Measurements from ENCODE around the gene TMEM167A.

TMEM167A gene, protein sequence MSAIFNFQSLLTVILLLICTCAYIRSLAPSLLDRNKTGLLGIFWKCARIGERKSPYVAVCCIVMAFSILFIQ

DNA sequence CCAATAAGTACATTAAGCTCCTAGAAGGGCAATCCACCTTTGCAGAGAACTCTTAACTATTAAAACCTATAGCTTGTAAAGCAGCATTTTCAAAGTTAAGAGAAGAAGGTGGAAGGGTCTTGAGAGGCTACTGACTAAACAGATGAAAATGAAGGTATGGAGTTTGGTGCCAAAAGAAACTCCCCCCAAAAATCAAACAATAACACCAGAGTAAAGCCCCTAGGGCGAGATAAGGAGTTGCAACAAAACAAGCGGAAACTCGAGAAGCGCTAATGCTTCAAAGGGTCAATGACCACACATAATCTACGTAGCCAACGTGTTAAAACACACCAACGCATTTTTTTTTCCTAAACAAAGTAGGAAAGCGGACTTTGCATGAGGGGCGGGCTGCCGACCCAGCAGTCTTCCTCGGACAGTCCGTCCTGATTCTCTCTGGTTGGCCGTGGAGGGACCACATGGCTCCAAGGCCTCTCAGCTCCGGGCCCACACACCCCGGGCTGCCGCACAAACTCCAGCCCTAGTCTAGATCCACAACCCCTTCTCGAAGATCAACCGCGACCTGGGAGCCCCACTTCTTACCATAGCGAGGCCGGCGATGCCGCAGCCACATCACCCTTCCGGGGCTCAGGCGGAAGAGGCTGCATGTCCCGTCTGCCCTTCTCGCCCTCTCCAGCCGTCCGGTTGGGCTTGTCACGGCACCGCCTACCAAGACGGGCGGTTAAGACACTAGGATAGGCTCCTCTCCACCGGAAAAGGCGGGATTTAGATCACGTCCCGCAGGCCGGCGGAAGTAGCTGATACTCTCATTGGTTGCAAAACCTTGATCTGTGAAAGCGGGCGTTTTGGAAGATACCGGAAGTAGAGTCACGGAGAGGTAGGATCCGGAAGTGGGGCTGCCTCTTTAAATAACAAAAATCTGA is at the start of gene TMEM167A, which contains the start of gene XRCC4:
Gene TMEM167A (minus strand): TSS at position 653 of the 920 bp plus-strand sequence. CDS start 71 bp downstream, at position 582.
Gene XRCC4 (plus strand): TSS at position 806 of the 920 bp plus-strand sequence. CDS start 27,373 bp downstream, outside the sequence.
- peak within 1 kb of the TSS; percentile 74 to 94 (median 86) for H3K4me3 ChIP-seq
- H3K9ac ChIP-seq, result peak within 1 kb of the TSS; percentile 86 to 96 (median 92)
- peak within 1 kb of the TSS; percentile 87 to 97 (median 93) for H3K27ac ChIP-seq
- peak within 1 kb of the TSS; percentile 79 to 97 (median 92) for H3K4me2 ChIP-seq
- peaks cover 7 to 77% (median 21%) of the 10 kb centered on the region in 10 experiments; a peak in 19 of 20 replicates for H3K4me1 ChIP-seq
- H3K36me3 ChIP-seq, result peaks cover 5 to 41% (median 33%) of the 10 kb centered on the region in 11 experiments; a peak in 21 of 22 replicates
- TF ChIP-seq Cebpa-rat (IDR thresholded peaks at IDR 0.05), result no peak
- H3K27me3 ChIP-seq, result no peaks in the 10 kb centered on the region
- peaks cover 7 to 30% (median 24%) of the 10 kb centered on the region in 11 experiments; a peak in 18 of 22 replicates for H4K20me1 ChIP-seq
- H3K9me3 ChIP-seq (replicated peaks in 1 of 11), result peaks cover 0 to 7% (median 0%) of the 10 kb centered on the region in 11 experiments; a peak in 2 of 22 replicates

DNA sequence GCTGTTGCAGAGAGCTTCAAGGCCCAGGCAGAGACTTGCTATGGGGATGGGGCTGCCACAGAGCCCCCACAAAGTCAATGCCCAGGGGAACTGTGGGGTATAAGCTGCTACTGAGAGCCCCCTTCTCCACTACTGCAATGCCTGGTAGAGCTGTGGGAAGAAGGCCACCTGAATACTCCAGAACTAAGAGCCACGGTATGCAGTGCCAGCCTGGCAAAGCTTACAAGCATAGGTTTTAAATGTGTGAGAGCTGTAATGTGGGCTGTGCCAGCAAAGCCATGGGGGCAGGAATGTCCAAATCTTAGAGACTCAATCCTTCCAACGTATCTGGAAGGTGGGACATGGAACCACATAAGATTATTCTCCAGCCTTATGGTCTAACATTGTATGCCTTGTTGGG is 49.3 kb upstream of the TMEM167A start:
- no peaks in the 10 kb centered on the region for H3K4me1 ChIP-seq
- peaks cover 0 to 24% (median 8%) of the 10 kb centered on the region in 11 experiments; a peak in 10 of 22 replicates for H3K36me3 ChIP-seq
- H3K27ac ChIP-seq, result no peak overlapping the region
- H4K20me1 ChIP-seq, result no peaks in the 10 kb centered on the region
- no peak overlapping the region for H3K4me2 ChIP-seq
- H3K4me3 ChIP-seq, result no peak overlapping the region
- TF ChIP-seq Cebpa-rat (IDR thresholded peaks at IDR 0.05), result no peak
- no peaks in the 10 kb centered on the region for H3K27me3 ChIP-seq
- H3K9ac ChIP-seq, result no peak overlapping the region
- peaks cover 12 to 30% (median 21%) of the 10 kb centered on the region in 11 experiments for H3K9me3 ChIP-seq (replicated peaks in 1 of 11)

DNA sequence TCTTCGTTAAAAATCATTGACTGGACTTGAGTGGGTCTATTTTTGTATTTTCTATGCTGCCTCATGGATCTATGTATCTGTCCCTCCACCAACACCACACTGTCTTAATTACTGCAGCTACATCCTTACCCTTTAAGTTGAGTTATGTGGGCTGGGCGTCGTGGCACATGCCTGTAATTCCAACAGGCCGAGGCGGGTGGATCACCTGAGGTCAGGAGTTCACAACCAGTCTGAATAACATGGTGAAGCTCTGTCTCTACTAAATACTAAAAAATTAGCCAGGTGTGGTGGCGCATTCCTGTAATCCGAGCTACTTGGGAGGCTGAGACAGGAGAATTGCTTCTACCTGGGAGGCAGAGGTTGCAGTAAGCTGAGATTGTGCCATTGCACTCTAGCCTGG is 48.4 kb upstream of the TMEM167A start:
- H3K9ac ChIP-seq, result no peak overlapping the region
- H3K4me3 ChIP-seq, result no peak overlapping the region
- H3K27ac ChIP-seq, result no peak overlapping the region
- H4K20me1 ChIP-seq, result no peaks in the 10 kb centered on the region
- no peak overlapping the region for H3K4me2 ChIP-seq
- no peaks in the 10 kb centered on the region for H3K27me3 ChIP-seq
- no peak for TF ChIP-seq Cebpa-rat (IDR thresholded peaks at IDR 0.05)
- H3K36me3 ChIP-seq, result peaks cover 0 to 24% (median 8%) of the 10 kb centered on the region in 11 experiments; a peak in 11 of 22 replicates
- H3K9me3 ChIP-seq (replicated peaks in 1 of 11), result peaks cover 12 to 30% (median 21%) of the 10 kb centered on the region in 11 experiments
- no peaks in the 10 kb centered on the region for H3K4me1 ChIP-seq

DNA sequence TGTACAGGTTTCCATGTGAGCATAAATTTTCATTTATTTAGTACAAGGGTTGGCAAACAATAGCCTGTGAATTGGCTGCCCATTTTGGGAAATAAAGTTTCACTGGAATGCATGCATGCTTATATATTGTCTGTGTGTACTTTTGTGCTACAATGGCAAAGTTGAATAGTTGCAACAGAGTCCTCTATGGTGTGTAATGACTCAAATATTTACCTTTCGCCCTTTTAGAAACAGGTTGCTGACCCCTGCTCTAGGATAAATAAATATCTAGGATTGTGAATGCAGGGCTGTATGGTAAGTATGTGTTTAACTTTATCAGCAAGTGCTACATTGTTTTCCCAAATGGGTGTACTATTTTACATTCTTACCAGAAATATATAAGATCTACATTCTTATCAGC is 47.4 kb upstream of the TMEM167A start:
- Histone ChIP-seq H3K27ac (no peak overlapping the region), H3K4me1 (no peaks in the 10 kb centered on the region), H3K36me3 (peaks cover 0 to 28% (median 8%) of the 10 kb centered on the region in 11 experiments; a peak in 11 of 22 replicates), H4K20me1 (no peaks in the 10 kb centered on the region), H3K9ac (no peak overlapping the region), H3K9me3 (replicated peaks in 1 of 11) (peaks cover 12 to 30% (median 21%) of the 10 kb centered on the region in 11 experiments), H3K27me3 (no peaks in the 10 kb centered on the region), H3K4me3 (no peak overlapping the region), H3K4me2 (no peak overlapping the region)
- TF ChIP-seq Cebpa-rat (IDR thresholded peaks at IDR 0.05), result no peak

DNA sequence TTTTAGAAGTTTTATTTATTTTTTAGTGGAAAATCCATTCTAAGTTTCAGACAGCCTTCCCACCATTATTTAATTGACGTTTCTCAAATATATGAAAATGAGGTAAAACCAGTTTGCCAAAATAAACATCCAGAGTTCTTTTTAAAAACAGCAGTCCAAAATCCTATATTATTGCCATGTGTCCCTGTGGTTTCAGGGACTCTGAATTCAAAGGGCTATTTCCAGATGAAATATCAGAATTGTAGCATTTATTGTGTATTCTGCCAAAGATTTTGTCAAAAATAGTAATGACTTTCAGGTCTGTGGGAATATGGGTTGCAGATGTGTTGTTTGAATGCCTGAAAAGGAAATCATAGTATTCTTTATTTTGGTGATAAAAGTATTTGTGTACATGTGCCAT is 41.8 kb upstream of the TMEM167A start:
- H3K4me1 ChIP-seq, result no peaks in the 10 kb centered on the region
- no peak overlapping the region for H3K27ac ChIP-seq
- no peak overlapping the region for H3K4me2 ChIP-seq
- no peak overlapping the region for H3K9ac ChIP-seq
- peaks cover 13 to 27% (median 23%) of the 10 kb centered on the region in 11 experiments for H3K9me3 ChIP-seq (replicated peaks in 1 of 11)
- no peaks in the 10 kb centered on the region for H4K20me1 ChIP-seq
- no peaks in the 10 kb centered on the region for H3K27me3 ChIP-seq
- TF ChIP-seq Cebpa-rat (IDR thresholded peaks at IDR 0.05), result no peak
- H3K4me3 ChIP-seq, result no peak overlapping the region
- peaks cover 18 to 51% (median 23%) of the 10 kb centered on the region in 11 experiments for H3K36me3 ChIP-seq

DNA sequence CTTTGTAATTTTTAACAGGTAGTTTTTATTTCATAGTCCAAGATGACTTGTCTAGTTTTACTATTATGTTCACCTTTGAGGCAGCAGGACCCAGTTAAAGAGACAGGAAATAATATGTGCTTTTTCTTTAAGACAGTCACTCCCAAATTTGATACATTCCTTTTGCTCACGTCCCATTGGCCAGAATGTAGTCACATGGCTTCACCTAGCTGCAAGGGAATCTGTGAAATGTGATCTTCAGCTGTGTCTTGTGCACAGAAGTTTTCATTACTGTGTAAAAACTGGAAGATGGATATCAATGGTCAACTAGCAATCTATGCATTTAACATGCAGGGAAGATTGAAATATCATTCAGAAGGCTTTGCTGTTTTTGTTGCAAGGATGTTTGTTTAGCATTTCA is 41.3 kb upstream of the TMEM167A start:
- H3K27me3 ChIP-seq, result no peaks in the 10 kb centered on the region
- peaks cover 18 to 32% (median 28%) of the 10 kb centered on the region in 11 experiments for H3K9me3 ChIP-seq (replicated peaks in 1 of 11)
- H3K36me3 ChIP-seq, result peaks cover 23 to 56% (median 28%) of the 10 kb centered on the region in 11 experiments
- no peak overlapping the region for H3K27ac ChIP-seq
- no peaks in the 10 kb centered on the region for H4K20me1 ChIP-seq
- H3K4me1 ChIP-seq, result no peaks in the 10 kb centered on the region
- H3K4me3 ChIP-seq, result no peak overlapping the region
- H3K4me2 ChIP-seq, result no peak overlapping the region
- no peak for TF ChIP-seq Cebpa-rat (IDR thresholded peaks at IDR 0.05)
- no peak overlapping the region for H3K9ac ChIP-seq

DNA sequence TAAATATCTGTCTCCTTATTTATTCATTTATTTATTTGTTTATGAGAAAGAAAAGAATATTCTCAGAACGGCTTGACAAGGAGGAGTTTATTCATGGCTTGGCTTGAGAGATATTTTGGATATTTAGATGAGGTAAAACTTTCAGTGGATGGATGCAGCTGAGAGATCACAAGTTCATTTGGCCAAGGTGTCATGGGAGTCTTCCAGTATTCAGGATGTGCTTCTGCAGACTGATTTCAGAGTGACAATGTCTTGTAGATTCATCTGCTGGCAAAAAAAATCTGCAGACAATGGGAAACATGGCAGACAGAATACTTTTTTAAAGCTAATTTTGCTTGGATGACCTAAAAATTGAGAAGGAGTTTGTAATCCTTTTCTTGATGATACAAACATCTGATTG is 38.6 kb upstream of the TMEM167A start:
- Histone ChIP-seq H3K4me3 (no peak overlapping the region), H3K27me3 (no peaks in the 10 kb centered on the region), H3K36me3 (peaks cover 37 to 71% (median 42%) of the 10 kb centered on the region in 11 experiments), H3K9me3 (replicated peaks in 1 of 11) (peaks cover 30 to 46% (median 43%) of the 10 kb centered on the region in 11 experiments), H3K9ac (no peak overlapping the region), H4K20me1 (no peaks in the 10 kb centered on the region), H3K4me1 (no peaks in the 10 kb centered on the region), H3K27ac (no peak overlapping the region), H3K4me2 (no peak overlapping the region)
- TF ChIP-seq Cebpa-rat (IDR thresholded peaks at IDR 0.05), result no peak

DNA sequence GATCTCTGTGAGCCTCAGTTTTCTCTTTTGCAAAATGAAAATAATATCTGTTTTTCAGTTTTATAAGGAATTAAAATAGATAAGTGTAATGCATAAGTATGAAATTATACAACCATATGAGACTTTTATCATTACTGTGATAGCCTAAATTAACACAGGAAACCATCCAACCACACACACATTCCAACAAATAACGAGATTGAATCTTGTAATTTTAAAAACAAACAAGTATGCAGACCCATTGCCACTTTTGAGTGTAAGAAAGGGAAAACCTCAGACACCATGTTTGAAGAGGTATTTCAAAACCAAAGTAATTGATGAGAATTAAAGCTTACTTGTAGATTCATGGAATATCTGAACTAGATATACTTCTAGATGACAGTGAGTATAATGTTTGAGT is 32.2 kb upstream of the TMEM167A start:
- no peak overlapping the region for H3K4me2 ChIP-seq
- H3K36me3 ChIP-seq, result peaks cover 22 to 50% (median 24%) of the 10 kb centered on the region in 11 experiments
- TF ChIP-seq Cebpa-rat (IDR thresholded peaks at IDR 0.05), result no peak
- no peak overlapping the region for H3K9ac ChIP-seq
- no peaks in the 10 kb centered on the region for H4K20me1 ChIP-seq
- H3K4me3 ChIP-seq, result no peak overlapping the region
- no peak overlapping the region for H3K27ac ChIP-seq
- H3K27me3 ChIP-seq, result no peaks in the 10 kb centered on the region
- peaks cover 22 to 24% (median 23%) of the 10 kb centered on the region in 11 experiments for H3K9me3 ChIP-seq (replicated peaks in 1 of 11)
- H3K4me1 ChIP-seq, result no peaks in the 10 kb centered on the region
